ENCODE measurements around the gene GALNT18. TPM values are rescaled to one million over a fixed set of nuclear protein-coding genes. Genes with fewer than 3 reads are reported as not detected.
A peak's percentile ranks its signal among the peaks of the same experiment; 100 is the strongest.
"Not testable (repeated sequence)": the region's sequence is repeated elsewhere in the genome, so short reads cannot be mapped to it uniquely, and the experiment has no call there.

GALNT18 gene
- total RNA-seq, 1 experiment from 2014 or later, result 13.6 TPM

GRCh38 chr11:11356842-11357241 is 265.0 kb downstream of the GALNT18 start:
- DNase-seq (ENCODE audit: low read depth), result no peak

DNA sequence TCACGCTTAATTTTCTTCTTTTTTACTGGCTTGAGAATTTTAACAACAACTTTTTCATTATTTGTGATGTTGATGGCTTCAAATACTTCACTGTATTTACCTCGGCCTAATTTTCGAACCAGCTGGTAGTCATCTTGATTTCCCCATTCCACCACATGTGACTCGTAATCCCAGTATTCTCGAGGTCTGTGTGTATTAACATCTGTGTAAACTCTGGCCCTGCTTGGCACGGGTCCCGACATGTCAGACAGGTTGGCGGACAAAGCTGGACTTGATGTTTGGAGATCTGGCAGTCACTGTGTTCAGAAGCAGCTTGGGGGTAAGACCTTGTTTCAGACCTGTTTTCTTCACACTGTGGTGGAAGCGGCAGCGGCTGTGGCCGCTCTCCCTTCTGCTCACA is 268.9 kb downstream of the GALNT18 start, which contains the start of gene CSNK2A3:
Gene CSNK2A3 (minus strand): TSS at position 373 of the 400 bp plus-strand sequence. CDS start 131 bp downstream, at position 242.
- not testable (repeated sequence) for DNase-seq (ENCODE audit: low read depth)

DNA sequence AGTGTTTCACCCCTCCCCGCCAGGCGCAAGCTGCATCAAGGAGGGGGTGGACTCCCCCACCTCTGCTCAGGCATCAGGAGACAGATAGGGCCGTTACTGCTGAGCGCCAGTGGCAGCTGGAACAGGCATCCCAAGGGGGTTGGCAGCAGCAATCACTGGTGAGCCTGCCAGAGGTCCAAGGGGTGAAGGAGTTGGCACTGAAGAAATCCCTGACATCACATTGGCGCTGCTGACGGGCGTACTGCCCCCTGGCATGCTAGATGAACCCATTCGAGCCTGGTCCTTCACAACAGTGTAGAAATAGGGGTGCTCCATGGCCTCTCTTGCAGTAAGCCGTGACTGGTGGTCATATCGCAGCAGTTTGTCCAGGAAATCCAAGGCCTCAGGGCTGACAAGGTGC is 270.0 kb downstream of the GALNT18 start:
- not testable (repeated sequence) for DNase-seq (ENCODE audit: low read depth)

- no peak for DNase-seq (ENCODE audit: low read depth)
Measured at GRCh38 chr11:11351042-11351586, 270.7 kb downstream of the GALNT18 start.

DNA sequence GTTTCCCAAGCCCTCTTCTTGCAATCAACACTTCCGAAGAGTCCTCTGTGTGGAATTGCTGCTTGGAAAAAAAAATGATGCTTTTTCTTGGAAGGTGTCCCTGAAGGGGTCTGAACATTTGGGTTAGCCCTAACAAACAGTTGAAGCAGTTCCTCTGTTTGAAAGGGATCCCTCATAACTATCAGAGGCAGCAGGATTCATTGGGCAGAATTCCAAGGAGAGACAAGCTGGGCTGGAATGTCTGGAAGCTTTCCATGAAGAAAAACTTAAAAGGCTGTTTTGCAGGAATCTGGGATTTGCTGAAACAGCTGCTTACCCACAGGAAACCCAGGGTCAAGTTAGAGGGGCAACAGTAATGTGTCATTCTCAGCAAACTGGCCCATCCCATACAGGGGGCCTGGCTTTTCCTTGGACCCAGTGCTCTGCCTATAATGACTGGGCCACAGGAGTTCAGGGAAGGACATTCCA is 271.9 kb downstream of the GALNT18 start:
- DNase-seq (ENCODE audit: low read depth), result peak; percentile 82

DNA sequence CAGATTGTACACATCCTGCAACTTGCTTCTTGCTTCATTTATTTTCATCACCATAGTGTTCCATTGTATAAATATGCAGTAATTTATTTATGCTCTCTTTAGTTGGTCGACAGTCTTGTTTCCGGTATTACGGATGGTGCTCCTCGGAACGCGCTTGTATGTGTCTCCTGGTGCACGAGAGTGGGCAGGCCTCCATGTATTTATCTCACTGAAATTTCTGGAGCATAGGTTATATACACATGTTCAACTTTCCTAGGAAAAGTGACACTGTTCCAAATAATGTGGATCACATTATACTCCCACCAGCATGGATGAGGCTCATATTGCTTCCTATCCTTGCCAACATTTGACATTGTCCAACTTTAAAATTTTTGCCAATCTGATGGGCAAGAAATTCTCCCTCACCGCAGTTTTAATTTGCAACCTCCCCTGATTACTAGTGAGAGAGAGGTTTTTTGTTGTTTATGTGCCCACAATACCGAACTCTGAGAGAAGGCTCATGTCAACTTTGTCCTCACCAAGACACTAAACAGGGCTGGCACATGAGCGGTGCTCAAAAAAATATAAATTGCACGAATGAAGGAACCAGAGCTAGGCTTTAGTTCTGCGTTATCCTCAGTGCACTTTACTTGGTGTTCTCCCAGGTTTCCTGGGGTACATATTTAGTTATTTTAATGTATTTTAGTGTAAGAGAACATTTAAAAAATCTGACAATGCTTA is 272.5 kb downstream of the GALNT18 start:
- DNase-seq (ENCODE audit: low read depth), result no peak

DNA sequence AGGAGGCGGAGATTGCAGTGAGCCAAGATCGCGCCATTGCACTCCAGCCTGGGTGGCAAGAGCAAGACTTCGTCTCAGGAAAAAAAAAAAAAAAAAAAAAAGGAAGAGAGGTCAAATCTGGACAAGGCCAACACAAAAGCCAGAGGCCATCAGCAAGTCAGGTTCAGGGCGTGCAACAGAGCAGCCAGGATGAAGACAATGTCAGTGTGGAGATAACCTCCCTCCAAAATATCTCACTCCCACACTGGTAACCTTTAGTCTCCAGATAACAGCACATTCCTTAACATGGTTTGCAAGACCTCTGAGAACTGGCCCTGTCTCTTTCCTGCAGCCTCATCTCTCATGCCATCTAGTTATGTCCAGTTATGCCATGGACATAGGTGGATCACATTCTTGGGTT is 273.5 kb downstream of the GALNT18 start:
- DNase-seq (ENCODE audit: low read depth), result no peak

GRCh38 chr11:11347592-11347991 is 274.2 kb downstream of the GALNT18 start:
- DNase-seq (ENCODE audit: low read depth), result no peak

DNA sequence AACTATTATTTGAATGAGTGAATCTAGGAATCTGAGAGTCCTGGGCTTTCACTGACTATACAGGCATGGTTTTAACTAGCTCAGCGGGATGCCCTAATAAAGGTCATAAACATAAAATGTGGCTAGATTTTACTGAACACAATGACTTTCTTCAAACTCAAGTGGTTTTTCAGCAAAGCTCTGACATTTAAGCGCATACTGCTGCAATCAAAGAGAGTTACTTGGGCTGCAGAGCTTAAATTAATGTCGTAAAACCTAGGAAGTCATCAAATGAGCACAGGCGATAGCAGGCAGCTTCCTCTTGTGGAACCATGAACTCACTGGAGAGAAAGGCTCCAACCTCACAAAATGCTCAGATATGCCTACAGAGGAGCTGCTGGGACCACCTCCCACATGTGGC is 275.5 kb downstream of the GALNT18 start:
- DNase-seq (ENCODE audit: low read depth), result no peak

GRCh38 chr11:11345099-11345498 is 276.7 kb downstream of the GALNT18 start:
- DNase-seq (ENCODE audit: low read depth), result no peak

DNA sequence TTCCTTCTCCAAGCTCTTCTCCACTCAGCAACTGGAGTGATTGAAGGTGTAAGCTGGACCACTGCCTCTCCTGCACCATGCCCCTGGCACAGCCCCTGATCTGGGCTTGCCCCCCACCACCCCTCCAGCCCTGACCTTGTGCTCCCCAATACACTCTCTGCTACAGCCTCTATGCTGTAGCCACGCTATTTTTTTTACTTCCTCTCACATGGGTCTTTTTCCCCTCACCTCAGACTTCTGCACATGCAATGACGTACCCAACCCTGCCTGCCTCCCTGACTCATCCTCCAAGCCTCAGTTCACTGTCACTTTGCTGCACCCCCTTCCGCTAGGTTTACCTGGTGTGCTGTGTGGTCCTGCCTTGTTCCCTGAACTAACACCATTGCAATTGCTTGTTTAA is 277.8 kb downstream of the GALNT18 start:
- DNase-seq (ENCODE audit: low read depth), result peak; percentile 32

GRCh38 chr11:11338304-11338703 is 283.5 kb downstream of the GALNT18 start:
- no peak for DNase-seq (ENCODE audit: low read depth)

- no peak for DNase-seq (ENCODE audit: low read depth)
Measured at GRCh38 chr11:11336664-11337063, 285.1 kb downstream of the GALNT18 start.

DNA sequence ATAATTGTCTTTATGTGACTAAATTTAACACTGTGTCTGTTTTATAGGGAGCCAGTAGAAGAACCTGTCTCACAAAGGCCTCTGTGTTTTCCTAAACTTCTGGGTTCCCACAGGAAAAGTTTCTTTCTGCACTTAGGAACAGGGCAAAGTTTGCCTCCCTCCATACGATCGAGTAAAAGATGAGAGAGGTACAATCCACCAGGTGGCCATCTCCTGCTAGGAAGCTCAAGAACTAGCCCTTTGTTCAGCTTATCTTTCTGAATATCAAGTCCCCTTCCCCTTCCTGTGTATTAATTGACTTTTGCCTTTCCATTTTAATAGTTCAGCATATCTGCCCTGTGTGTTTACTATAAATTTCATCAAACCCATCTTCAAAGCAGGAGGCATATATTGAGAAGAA is 286.8 kb downstream of the GALNT18 start:
- DNase-seq (ENCODE audit: low read depth), result no peak

- no peak for DNase-seq (ENCODE audit: low read depth)
Measured at GRCh38 chr11:11334607-11335006, 287.2 kb downstream of the GALNT18 start.

DNA sequence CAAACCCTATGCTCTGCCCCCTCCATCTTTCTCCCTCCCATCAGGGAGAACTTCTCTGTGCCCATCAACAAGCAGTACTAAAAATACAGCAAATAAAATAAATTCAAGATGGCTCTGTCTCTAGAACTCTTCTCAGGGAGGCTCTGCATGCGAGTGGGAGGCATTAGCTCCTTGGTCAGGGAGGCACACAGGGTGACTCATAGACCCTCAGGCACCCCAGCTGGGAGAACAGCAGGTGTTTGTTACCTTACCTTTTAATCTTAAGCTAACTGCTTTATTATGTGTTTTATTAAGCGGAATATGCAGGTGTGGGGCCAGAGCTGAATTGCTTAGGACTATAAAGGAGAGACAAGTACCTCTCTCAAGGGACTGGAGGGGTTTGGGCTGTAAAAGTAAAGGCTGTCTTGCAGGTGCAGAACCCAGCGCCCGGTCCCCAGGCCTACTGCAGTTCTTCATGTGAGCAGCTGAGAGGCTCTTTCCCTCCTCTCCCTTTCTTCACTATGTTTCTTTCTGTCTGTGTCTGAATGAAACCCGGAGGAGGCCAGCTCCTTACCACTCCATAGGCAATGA is 289.6 kb downstream of the GALNT18 start:
- no peak for DNase-seq (ENCODE audit: low read depth)

GRCh38 chr11:11329062-11329806 is 292.6 kb downstream of the GALNT18 start:
- no peak for DNase-seq (ENCODE audit: low read depth)

- DNase-seq (ENCODE audit: low read depth), result peak; percentile 7
Measured at GRCh38 chr11:11324090-11324489, 297.7 kb downstream of the GALNT18 start.

GRCh38 chr11:11322101-11322500 is 299.7 kb downstream of the GALNT18 start:
- DNase-seq (ENCODE audit: low read depth), result no peak

DNA sequence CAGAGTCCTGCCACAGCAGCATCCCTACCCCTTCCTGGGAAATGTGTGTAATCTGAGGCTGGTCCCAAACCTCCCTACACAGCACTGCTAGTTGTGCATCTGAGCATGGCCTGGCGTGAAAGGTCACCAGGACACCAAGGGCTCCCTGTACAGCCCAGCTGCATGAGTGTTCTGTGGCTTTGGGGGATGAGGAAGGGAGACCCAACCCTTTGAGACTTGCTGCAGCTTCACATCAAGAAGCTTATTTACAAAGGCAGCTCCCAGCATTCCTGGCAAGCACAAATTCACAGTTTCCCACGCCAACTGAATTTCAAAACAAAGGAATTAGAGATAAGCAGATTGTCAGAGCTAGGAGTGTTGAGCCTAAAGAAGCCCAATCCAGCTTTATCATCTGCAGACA is 301.0 kb downstream of the GALNT18 start:
- no peak for DNase-seq (ENCODE audit: low read depth)

DNA sequence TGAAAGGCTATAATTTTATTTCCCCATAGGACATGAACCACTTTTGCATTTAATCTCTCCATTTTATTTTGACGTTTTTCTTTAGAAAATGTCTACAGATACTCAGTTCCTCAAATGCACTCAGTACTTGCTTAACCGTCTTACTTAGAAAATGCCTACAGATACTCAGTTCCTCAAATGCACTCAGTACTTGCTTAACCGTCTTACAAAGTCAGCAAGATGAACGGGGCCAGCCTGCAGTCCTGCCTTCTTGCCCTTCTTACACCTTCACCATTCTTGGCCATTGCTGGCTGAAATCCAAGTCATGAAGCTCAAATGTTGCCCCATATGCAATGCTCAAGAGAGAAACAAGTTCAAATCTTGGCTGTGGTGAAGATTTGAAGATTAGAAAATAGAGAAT is 302.8 kb downstream of the GALNT18 start:
- DNase-seq (ENCODE audit: low read depth), result no peak

- no peak for DNase-seq (ENCODE audit: low read depth)
Measured at GRCh38 chr11:11318461-11318860, 303.3 kb downstream of the GALNT18 start.
